ENCODE measurements around the gene EYS.

The EYS gene

DNA sequence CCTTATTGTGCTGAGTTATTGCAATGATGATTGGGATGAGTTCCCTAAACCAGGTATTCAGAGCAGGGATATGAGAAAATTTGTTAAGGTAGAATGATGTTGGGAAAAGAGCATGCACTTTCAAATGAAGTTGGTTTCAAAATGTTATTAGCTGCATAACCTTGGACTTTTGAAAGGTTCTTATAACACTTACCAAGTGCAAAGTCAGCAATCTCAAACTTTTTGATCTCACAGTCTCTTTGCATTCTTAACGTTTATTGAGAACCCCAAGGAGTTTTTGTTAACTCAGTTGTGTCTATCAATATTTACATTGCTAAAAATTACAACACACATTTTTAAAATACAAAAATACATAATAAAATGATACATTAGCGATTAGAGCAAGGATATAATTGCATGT, 1269.0 kb downstream of the EYS start:
- TF ChIP-seq ESRRG (CRISPR knock-in tag; IDR thresholded peaks at IDR 0.05) (no peak), ZC3H10 (CRISPR knock-in tag; IDR thresholded peaks at IDR 0.05) (no peak), ZNF565 (CRISPR knock-in tag; conservative IDR thresholded peaks at IDR 0.05; ENCODE audit: low read depth) (no peak), ZNF8 (CRISPR knock-in tag; IDR thresholded peaks at IDR 0.05) (no peak), ISL1 (CRISPR knock-in tag; IDR thresholded peaks at IDR 0.05) (no peak), ZFP3 (CRISPR knock-in tag; IDR thresholded peaks at IDR 0.05) (no peak), GLIS3 (CRISPR knock-in tag; IDR thresholded peaks at IDR 0.05) (no peak), TCF4 (CRISPR knock-in tag; IDR thresholded peaks at IDR 0.05; ENCODE audit: borderline replicate concordance) (no peak), PPARA (CRISPR knock-in tag; IDR thresholded peaks at IDR 0.05; ENCODE audit: borderline replicate concordance) (no peak), BACH2 (CRISPR knock-in tag; IDR thresholded peaks at IDR 0.05; ENCODE audit: borderline replicate concordance) (no peak)
- TF ChIP-seq, protein P1, sequence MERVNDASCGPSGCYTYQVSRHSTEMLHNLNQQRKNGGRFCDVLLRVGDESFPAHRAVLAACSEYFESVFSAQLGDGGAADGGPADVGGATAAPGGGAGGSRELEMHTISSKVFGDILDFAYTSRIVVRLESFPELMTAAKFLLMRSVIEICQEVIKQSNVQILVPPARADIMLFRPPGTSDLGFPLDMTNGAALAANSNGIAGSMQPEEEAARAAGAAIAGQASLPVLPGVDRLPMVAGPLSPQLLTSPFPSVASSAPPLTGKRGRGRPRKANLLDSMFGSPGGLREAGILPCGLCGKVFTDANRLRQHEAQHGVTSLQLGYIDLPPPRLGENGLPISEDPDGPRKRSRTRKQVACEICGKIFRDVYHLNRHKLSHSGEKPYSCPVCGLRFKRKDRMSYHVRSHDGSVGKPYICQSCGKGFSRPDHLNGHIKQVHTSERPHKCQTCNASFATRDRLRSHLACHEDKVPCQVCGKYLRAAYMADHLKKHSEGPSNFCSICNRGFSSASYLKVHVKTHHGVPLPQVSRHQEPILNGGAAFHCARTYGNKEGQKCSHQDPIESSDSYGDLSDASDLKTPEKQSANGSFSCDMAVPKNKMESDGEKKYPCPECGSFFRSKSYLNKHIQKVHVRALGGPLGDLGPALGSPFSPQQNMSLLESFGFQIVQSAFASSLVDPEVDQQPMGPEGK (CRISPR knock-in tag; IDR thresholded peaks at IDR 0.05; ENCODE audit: borderline replicate concordance) = no peak
- TF ChIP-seq, protein P2, sequence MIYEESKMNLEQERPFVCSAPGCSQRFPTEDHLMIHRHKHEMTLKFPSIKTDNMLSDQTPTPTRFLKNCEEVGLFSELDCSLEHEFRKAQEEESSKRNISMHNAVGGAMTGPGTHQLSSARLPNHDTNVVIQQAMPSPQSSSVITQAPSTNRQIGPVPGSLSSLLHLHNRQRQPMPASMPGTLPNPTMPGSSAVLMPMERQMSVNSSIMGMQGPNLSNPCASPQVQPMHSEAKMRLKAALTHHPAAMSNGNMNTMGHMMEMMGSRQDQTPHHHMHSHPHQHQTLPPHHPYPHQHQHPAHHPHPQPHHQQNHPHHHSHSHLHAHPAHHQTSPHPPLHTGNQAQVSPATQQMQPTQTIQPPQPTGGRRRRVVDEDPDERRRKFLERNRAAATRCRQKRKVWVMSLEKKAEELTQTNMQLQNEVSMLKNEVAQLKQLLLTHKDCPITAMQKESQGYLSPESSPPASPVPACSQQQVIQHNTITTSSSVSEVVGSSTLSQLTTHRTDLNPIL (CRISPR knock-in tag; IDR thresholded peaks at IDR 0.05; ENCODE audit: low read depth) = no peak
- TF ChIP-seq, protein P3, sequence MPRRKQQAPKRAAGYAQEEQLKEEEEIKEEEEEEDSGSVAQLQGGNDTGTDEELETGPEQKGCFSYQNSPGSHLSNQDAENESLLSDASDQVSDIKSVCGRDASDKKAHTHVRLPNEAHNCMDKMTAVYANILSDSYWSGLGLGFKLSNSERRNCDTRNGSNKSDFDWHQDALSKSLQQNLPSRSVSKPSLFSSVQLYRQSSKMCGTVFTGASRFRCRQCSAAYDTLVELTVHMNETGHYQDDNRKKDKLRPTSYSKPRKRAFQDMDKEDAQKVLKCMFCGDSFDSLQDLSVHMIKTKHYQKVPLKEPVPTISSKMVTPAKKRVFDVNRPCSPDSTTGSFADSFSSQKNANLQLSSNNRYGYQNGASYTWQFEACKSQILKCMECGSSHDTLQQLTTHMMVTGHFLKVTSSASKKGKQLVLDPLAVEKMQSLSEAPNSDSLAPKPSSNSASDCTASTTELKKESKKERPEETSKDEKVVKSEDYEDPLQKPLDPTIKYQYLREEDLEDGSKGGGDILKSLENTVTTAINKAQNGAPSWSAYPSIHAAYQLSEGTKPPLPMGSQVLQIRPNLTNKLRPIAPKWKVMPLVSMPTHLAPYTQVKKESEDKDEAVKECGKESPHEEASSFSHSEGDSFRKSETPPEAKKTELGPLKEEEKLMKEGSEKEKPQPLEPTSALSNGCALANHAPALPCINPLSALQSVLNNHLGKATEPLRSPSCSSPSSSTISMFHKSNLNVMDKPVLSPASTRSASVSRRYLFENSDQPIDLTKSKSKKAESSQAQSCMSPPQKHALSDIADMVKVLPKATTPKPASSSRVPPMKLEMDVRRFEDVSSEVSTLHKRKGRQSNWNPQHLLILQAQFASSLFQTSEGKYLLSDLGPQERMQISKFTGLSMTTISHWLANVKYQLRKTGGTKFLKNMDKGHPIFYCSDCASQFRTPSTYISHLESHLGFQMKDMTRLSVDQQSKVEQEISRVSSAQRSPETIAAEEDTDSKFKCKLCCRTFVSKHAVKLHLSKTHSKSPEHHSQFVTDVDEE (CRISPR knock-in tag; IDR thresholded peaks at IDR 0.05) = no peak
- ATAC-seq = no peak

DNA sequence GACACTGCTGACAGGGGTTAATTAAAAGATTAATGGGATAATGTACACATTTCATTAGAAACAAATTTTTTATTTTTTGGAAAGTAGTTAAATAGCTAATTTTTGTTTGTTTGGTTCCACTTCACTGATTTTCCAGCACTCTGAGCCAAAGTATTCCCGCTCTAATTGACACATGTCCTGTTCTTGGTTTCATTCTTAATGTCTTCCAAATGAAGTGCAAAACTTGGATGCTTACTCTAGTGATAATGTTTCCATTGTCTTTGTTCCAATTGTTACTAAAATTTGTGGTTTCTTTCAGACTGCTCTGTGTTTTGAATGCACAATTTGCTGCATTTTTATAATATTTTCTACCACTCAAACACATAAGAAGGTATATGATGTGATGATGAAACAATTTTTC, 1277.1 kb downstream of the EYS start:
- TF ChIP-seq ZNF565 (CRISPR knock-in tag; conservative IDR thresholded peaks at IDR 0.05; ENCODE audit: low read depth) (no peak), TOX (CRISPR knock-in tag; IDR thresholded peaks at IDR 0.05; ENCODE audit: borderline replicate concordance) (no peak), BACH2 (CRISPR knock-in tag; IDR thresholded peaks at IDR 0.05; ENCODE audit: borderline replicate concordance) (no peak)
- TF ChIP-seq, protein P3 (CRISPR knock-in tag; IDR thresholded peaks at IDR 0.05) = no peak
- no peak for ATAC-seq

DNA sequence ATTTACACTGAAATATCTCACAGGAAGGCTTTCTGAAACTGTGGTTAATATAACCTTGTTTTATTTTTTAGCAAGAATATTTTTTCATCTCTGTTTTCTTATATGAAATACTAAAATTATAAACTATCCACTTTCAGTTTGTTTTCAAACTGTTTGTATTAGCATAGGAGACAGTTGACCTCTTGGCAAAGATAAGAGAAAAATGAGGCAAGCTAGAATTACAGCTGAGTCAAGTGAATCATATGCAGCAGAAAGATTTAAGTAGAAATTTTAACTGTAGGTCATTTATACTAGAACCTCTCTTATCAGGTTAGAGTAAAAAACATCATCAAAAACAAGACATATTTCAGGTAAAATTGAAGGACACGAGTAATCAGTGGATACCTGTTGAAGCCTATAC, 1278.8 kb downstream of the EYS start:
- TF ChIP-seq GLIS3 (CRISPR knock-in tag; IDR thresholded peaks at IDR 0.05) = no peak
- TF ChIP-seq SNAI2 (CRISPR knock-in tag; IDR thresholded peaks at IDR 0.05) = no peak
- no peak for ATAC-seq

DNA sequence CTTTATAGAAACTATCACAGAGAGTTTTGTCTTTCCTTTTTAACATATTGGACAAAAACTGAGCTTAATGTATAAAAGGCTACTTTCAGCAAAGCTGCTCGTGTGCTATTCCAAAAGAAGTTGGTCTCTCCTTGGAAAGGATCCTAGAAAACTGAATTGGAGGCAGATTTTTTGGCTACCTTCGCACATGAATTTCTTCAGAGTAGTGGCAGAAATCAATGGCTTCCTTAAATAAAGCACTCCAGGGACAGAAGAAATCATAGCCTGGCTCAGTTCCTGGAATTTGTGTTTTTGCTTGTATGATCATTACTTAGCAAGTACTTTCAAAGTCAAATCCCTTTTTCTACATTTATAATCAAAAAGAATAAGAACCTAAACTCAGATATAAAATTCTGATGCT, 1291.1 kb downstream of the EYS start:
- no peak for ATAC-seq
- TF ChIP-seq ZNF565 (CRISPR knock-in tag; conservative IDR thresholded peaks at IDR 0.05; ENCODE audit: low read depth) = no peak
- TF ChIP-seq CSDC2 (CRISPR knock-in tag; IDR thresholded peaks at IDR 0.05) = no peak
- TF ChIP-seq TCF4 (CRISPR knock-in tag; IDR thresholded peaks at IDR 0.05; ENCODE audit: borderline replicate concordance) = no peak
- TF ChIP-seq, protein P3 (CRISPR knock-in tag; IDR thresholded peaks at IDR 0.05) = no peak
- TF ChIP-seq, protein P2 (CRISPR knock-in tag; IDR thresholded peaks at IDR 0.05; ENCODE audit: low read depth) = no peak
- TF ChIP-seq ZNF8 (CRISPR knock-in tag; IDR thresholded peaks at IDR 0.05) = no peak
- TF ChIP-seq ESRRG (CRISPR knock-in tag; IDR thresholded peaks at IDR 0.05) = no peak
- no peak for TF ChIP-seq TOX (CRISPR knock-in tag; IDR thresholded peaks at IDR 0.05; ENCODE audit: borderline replicate concordance)
- TF ChIP-seq RARB (CRISPR knock-in tag; IDR thresholded peaks at IDR 0.05) = no peak
- TF ChIP-seq, protein P1 (CRISPR knock-in tag; IDR thresholded peaks at IDR 0.05; ENCODE audit: borderline replicate concordance) = no peak
- TF ChIP-seq, protein P4, sequence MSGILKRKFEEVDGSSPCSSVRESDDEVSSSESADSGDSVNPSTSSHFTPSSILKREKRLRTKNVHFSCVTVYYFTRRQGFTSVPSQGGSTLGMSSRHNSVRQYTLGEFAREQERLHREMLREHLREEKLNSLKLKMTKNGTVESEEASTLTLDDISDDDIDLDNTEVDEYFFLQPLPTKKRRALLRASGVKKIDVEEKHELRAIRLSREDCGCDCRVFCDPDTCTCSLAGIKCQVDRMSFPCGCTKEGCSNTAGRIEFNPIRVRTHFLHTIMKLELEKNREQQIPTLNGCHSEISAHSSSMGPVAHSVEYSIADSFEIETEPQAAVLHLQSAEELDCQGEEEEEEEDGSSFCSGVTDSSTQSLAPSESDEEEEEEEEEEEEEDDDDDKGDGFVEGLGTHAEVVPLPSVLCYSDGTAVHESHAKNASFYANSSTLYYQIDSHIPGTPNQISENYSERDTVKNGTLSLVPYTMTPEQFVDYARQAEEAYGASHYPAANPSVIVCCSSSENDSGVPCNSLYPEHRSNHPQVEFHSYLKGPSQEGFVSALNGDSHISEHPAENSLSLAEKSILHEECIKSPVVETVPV (CRISPR knock-in tag; IDR thresholded peaks at IDR 0.05) = no peak

Data from SK-N-SH treated with all-trans-retinoic acid at 6 μM for 48 hours (cell line).